HepG2 (cell line): Measurements from ENCODE around the gene JAKMIP2. TPM values are rescaled to one million over a fixed set of nuclear protein-coding genes. Genes with fewer than 3 reads are reported as not detected.

ENCODE experiments used
- ATAC-seq: fragments of 200-7000 bp; cut with Tn5 transposase; 3 replicates; pipeline ENCODE4 v1.9.1; 2020; ENCODE audit warnings: mild to moderate bottlenecking, moderate library complexity
- BruUV-seq: library from RNA; stranded (reverse); fragments of 400-500 nt; replicated peaks from 2 replicates; lab custom pipeline; 2021; lab: Mats Ljungman, UMichigan
- CTCF ChIA-PET: fragments of 300-600 bp; formaldehyde crosslinking; extraction: SDS; loops from one replicate; lab custom pipeline; 2021; ENCODE audit warnings: low total read pairs, inconsistent platforms, low intra/inter-chr PET ratio; lab: Yijun Ruan, JAX
- POLR2A ChIA-PET: fragments of 350-600 bp; sonication (Branson Sonifier 250); formaldehyde crosslinking; loops from one replicate; lab custom pipeline; 2020; ENCODE audit warnings: antibody characterized with exemption, inconsistent platforms; lab: Yijun Ruan, JAX
- DNase-seq: peaks from one replicate; pipeline ENCODE4 v3.0.0-alpha.2; 2015; ENCODE audit warnings: low spot score
- FAIRE-seq: peaks from 3 replicates; lab custom pipeline; 2011; peaks lifted over from hg19 to GRCh38; lab: Jason Lieb, UNC
- H2AFZ ChIP-seq: one replicate; pipeline ENCODE4 v1.6.1; 2011; ENCODE audit warnings: low read length, inconsistent platforms
- H3K27ac ChIP-seq: fragments of 300-600 bp; 3 replicates; pipeline ENCODE4 v1.8.0; 2011; ENCODE audit warnings: mixed run types, mild to moderate bottlenecking, mixed read lengths, low read length, inconsistent platforms; ENCODE audit not compliant: insufficient read depth; ENCODE audit errors: extremely low read length
- H3K27me3 ChIP-seq, 2 experiments: fragments of 200-600 bp in 1 of 2; 2 replicates in 1 of 2; 3 replicates in 1 of 2; pipeline versions ENCODE4 v1.6.0 to v1.8.0; 2011; ENCODE audit warnings: low read length in 2 of 2, mild to moderate bottlenecking in 2 of 2, moderate library complexity in 2 of 2, inconsistent platforms in 1 of 2; ENCODE audit not compliant: insufficient read depth in 2 of 2, control insufficient read depth in 1 of 2
- H3K36me3 ChIP-seq, 2 experiments: fragments of 200-600 bp in 1 of 2; replicated peaks in 1 of 2; 2 replicates in 1 of 2; 3 replicates in 1 of 2; pipeline versions ENCODE4 v1.5.1 to v1.8.0; 2011; ENCODE audit warnings: low read length in 2 of 2, inconsistent platforms in 1 of 2; ENCODE audit not compliant: insufficient read depth in 2 of 2, control insufficient read depth in 1 of 2
- H3K4me1 ChIP-seq: 2 replicates; pipeline ENCODE4 v1.5.1; 2012; ENCODE audit warnings: low read length, inconsistent platforms; ENCODE audit not compliant: insufficient read depth
- H3K4me2 ChIP-seq: 2 replicates; pipeline ENCODE4 v1.6.0; 2011; ENCODE audit warnings: low read depth, low read length, inconsistent platforms
- H3K4me3 ChIP-seq, 3 experiments: fragments of 200-600 bp in 1 of 3; sonication (generic), shearing (Covaris generic) in 1 of 3; replicated peaks in 1 of 3; 2 replicates each; pipeline ENCODE4 v1.5.1; 2011 to 2016; ENCODE audit warnings: low read length in 3 of 3, inconsistent platforms in 2 of 3, low read depth in 2 of 3, mild to moderate bottlenecking in 2 of 3, control low read depth in 1 of 3, mixed read lengths in 1 of 3; ENCODE audit not compliant: insufficient read depth in 1 of 3
- H3K79me2 ChIP-seq: one replicate; pipeline ENCODE4 v1.6.1; 2011; ENCODE audit warnings: low read length, inconsistent platforms; ENCODE audit not compliant: insufficient read depth
- H3K9ac ChIP-seq: 2 replicates; pipeline ENCODE4 v1.6.0; 2011; ENCODE audit warnings: mild to moderate bottlenecking, low read depth, low read length, inconsistent platforms; ENCODE audit not compliant: insufficient read depth
- H3K9me3 ChIP-seq: 2 replicates; pipeline ENCODE4 v1.5.1; 2012; ENCODE audit warnings: mild to moderate bottlenecking, low read length
- H4K20me1 ChIP-seq: 2 replicates; pipeline ENCODE4 v1.6.0; 2011; ENCODE audit warnings: inconsistent platforms, mild to moderate bottlenecking, low read length, moderate library complexity; ENCODE audit not compliant: insufficient read depth
- CCDC6 ChIP-seq: sonication (generic); formaldehyde crosslinking; IDR thresholded peaks from 2 replicates; pipeline ENCODE4 v1.8.1; 2022; ENCODE audit warnings: mild to moderate bottlenecking, missing genetic modification reagents, moderate library complexity
- NAIF1 ChIP-seq: sonication (generic); formaldehyde crosslinking; IDR thresholded peaks from 2 replicates; pipeline ENCODE4 v1.5.0; 2020; ENCODE audit warnings: mild to moderate bottlenecking, missing genetic modification reagents, borderline replicate concordance
- NFRKB ChIP-seq: fragments of 450-650 bp; IDR thresholded peaks from 2 replicates; pipeline ENCODE4 v1.6.1; 2017
- PATZ1 ChIP-seq: sonication (generic); formaldehyde crosslinking; IDR thresholded peaks from 2 replicates; pipeline ENCODE4 v1.4.0; 2020; ENCODE audit warnings: missing genetic modification reagents
- POLR2A ChIP-seq, 2 experiments: IDR thresholded peaks; 2 replicates each; pipeline ENCODE4 v1.6.1; 2011; ENCODE audit warnings: low read depth in 2 of 2, low read length in 2 of 2, mild to moderate bottlenecking in 1 of 2, moderate library complexity in 1 of 2; ENCODE audit not compliant: insufficient read depth in 1 of 2
- SIN3A ChIP-seq: IDR thresholded peaks from 2 replicates; pipeline ENCODE4 v1.6.1; 2011; ENCODE audit warnings: low read depth, mild to moderate bottlenecking, control low read depth, low read length, borderline replicate concordance
- SSRP1 ChIP-seq: IDR thresholded peaks from 2 replicates; pipeline ENCODE4 v1.6.1; 2016; ENCODE audit warnings: control low read depth
- TEAD2 ChIP-seq: sonication (generic); formaldehyde crosslinking; IDR thresholded peaks from 2 replicates; pipeline ENCODE4 v1.9.0; 2021; ENCODE audit warnings: missing genetic modification reagents
- TOE1 ChIP-seq: sonication (generic); formaldehyde crosslinking; IDR thresholded peaks from 2 replicates; pipeline ENCODE4 v1.4.0; 2020; ENCODE audit warnings: mild to moderate bottlenecking, missing genetic modification reagents
- ZC3H4 ChIP-seq: sonication (generic); formaldehyde crosslinking; IDR thresholded peaks from 2 replicates; pipeline ENCODE4 v1.4.0; 2020; ENCODE audit warnings: missing genetic modification reagents, borderline replicate concordance
- ZNF205 ChIP-seq: IDR thresholded peaks from 2 replicates; pipeline ENCODE4 v1.6.1; 2018; ENCODE audit warnings: missing biosample characterization, missing genetic modification reagents
- ZSCAN30 ChIP-seq: sonication (generic); formaldehyde crosslinking; IDR thresholded peaks from 2 replicates; pipeline ENCODE4 v1.5.0; 2020; ENCODE audit warnings: mild to moderate bottlenecking, missing genetic modification reagents
- WGBS: methylation state at CpG from one replicate; pipeline ENCODE4 v1.1.6; 2017; ENCODE audit warnings: low lambda C conversion rate; 5-methylcytosine and 5-hydroxymethylcytosine counted together
- in situ Hi-C: cut with HindIII; loops from 2 replicates; pipeline ENCODE4 v1.10.0; 2017; ENCODE audit warnings: low pct_unique_long_range_greater_than_20kb; ENCODE audit not compliant: extremely low pct_ligation_motif_present
- intact Hi-C: fragments of 100-400 bp; cut with micrococcal nuclease; formaldehyde crosslinking; loops from one replicate; pipeline ENCODE4 v1.10.0; 2022; ENCODE audit not compliant: unreplicated experiment
- polyA plus RNA-seq, 8 experiments: library from polyadenylated mRNA; depleted of rRNA in 3 of 8; stranded (reverse) in 7 of 8; unstranded in 1 of 8; fragments of >200 nt; fragmentation: Illumina TruSeq in 4 of 8; extraction: Trizol in 4 of 8; gene quantifications; 2 replicates each; pipeline versions ENCODE4 v1.2.1 to v1.2.3, GENCODE V29; 2011 to 2016; ENCODE audit warnings: low read depth in 4 of 8, missing spikeins in 1 of 8, mixed read lengths in 1 of 8; ENCODE audit not compliant: insufficient read depth in 1 of 8
- total RNA-seq, 5 experiments: library from RNA; depleted of rRNA; stranded (reverse); fragments of >200 nt; fragmentation: Illumina TruSeq; extraction: Trizol; gene quantifications; 2 replicates each; pipeline ENCODE4 v1.2.3, GENCODE V29; 2016; ENCODE audit warnings: low read depth in 1 of 5

JAKMIP2 gene
- total and polyA plus RNA-seq, 2 of the 13 experiments (the other 11 are each of a cell fraction or from before 2014, with no cell fraction given), result 0.04 to 2.1 TPM

- TF ChIP-seq TOE1 (CRISPR knock-in tag), result no peak
- no peak for TF ChIP-seq ZNF205
- no peak for TF ChIP-seq CCDC6 (CRISPR knock-in tag)
- TF ChIP-seq NAIF1 (CRISPR knock-in tag), result no peak
- no peak for TF ChIP-seq ZC3H4 (CRISPR knock-in tag)
- no peak for TF ChIP-seq SSRP1 (CRISPR knock-in tag)
- no peak for TF ChIP-seq POLR2A (IDR thresholded peaks at IDR 0.05; ENCODE audit: insufficient read depth in 1 of 2, low read depth in 2 of 2, low read length in 2 of 2)
- ChIA-PET POLR2A (no interaction called here), CTCF (no interaction called here)
- Histone ChIP-seq H3K27ac (no peak overlapping the region), H3K4me2 (no peak overlapping the region), H3K9me3 (no peaks in the 10 kb centered on the region), H3K27me3 (no peaks in the 10 kb centered on the region), H3K4me1 (no peaks in the 10 kb centered on the region), H2AFZ (no peak overlapping the region), H3K79me2 (no peaks in the 10 kb centered on the region), H3K36me3 (no peaks in the 10 kb centered on the region), H3K4me3 (no peak overlapping the region), H4K20me1 (no peaks in the 10 kb centered on the region), H3K9ac (no peak overlapping the region)
- no peak for DNase-seq
- intact Hi-C loops, result no loop called here
- 8% methylated on average over 8 of the region's 9 CpGs for WGBS
- FAIRE-seq, result no peak
- no TSS peak for BruUV-seq
- ATAC-seq, result no peak
- in situ Hi-C loops, result no loop called here
These were observed 213.7 kb downstream of the JAKMIP2 start for GRCh38 chr5:147568710-147569406.

- POLR2A ChIA-PET, result no interaction called here
- CTCF ChIA-PET, result no interaction called here
- TF ChIP-seq ZSCAN30 (CRISPR knock-in tag) (no peak), NFRKB (no peak), TEAD2 (CRISPR knock-in tag) (no peak), PATZ1 (CRISPR knock-in tag) (no peak), SIN3A (no peak)
These were observed 214.5 kb downstream of the JAKMIP2 start for GRCh38 chr5:147567917-147568598.

More at GRCh38 chr5:147567917-147568598, 214.5 kb downstream of the JAKMIP2 start:
- no peaks in the 10 kb centered on the region for H3K4me1 ChIP-seq
- H4K20me1 ChIP-seq, result no peaks in the 10 kb centered on the region
- H3K36me3 ChIP-seq, result no peaks in the 10 kb centered on the region
- H3K4me2 ChIP-seq, result no peak overlapping the region
- no TSS peak for BruUV-seq
- H3K9ac ChIP-seq, result no peak overlapping the region
- FAIRE-seq (no peak), ATAC-seq (no peak), DNase-seq (no peak)
- intact Hi-C loops (no loop called here), in situ Hi-C loops (no loop called here)
- no peaks in the 10 kb centered on the region for H3K9me3 ChIP-seq
- H3K27me3 ChIP-seq, result no peaks in the 10 kb centered on the region
- 8% methylated on average over 9 of the region's 9 CpGs for WGBS
- no peak overlapping the region for H3K4me3 ChIP-seq
- no peaks in the 10 kb centered on the region for H3K79me2 ChIP-seq
- H3K27ac ChIP-seq, result no peak overlapping the region
- H2AFZ ChIP-seq, result no peak overlapping the region
